HG02840 (cell line): ENCODE results near the gene GDF2.

ENCODE experiments used
- ATAC-seq: cut with Tn5 transposase; IDR thresholded peaks from one replicate; pipeline ENCODE4 v1.9.1; 2021; ENCODE audit warnings: mild to moderate bottlenecking, moderate library complexity, moderate number of reproducible peaks; ENCODE audit not compliant: unreplicated experiment, low FRiP score

The GDF2 gene

GRCh38 chr10:47311193-47311931 is 10.9 kb upstream of the GDF2 start:
- ATAC-seq, result no peak

GRCh38 chr10:47311932-47312662 is 10.2 kb upstream of the GDF2 start:
- ATAC-seq, result no peak

- ATAC-seq, result no peak
Measured at GRCh38 chr10:47312663-47312995, 9.6 kb upstream of the GDF2 start.

- no peak for ATAC-seq
Measured at GRCh38 chr10:47314416-47314970, 7.8 kb upstream of the GDF2 start.

- no peak for ATAC-seq
Measured at GRCh38 chr10:47315421-47315820, 6.8 kb upstream of the GDF2 start.

GRCh38 chr10:47316131-47316530 is 6.1 kb upstream of the GDF2 start:
- ATAC-seq, result no peak

GRCh38 chr10:47317251-47317650 is 5.0 kb upstream of the GDF2 start:
- no peak for ATAC-seq

GRCh38 chr10:47318706-47319105 is 3.5 kb upstream of the GDF2 start:
- ATAC-seq, result no peak

- ATAC-seq, result no peak
Measured at GRCh38 chr10:47319784-47320183, 2.5 kb upstream of the GDF2 start.

GRCh38 chr10:47320812-47321211 is 1.4 kb upstream of the GDF2 start:
- no peak for ATAC-seq

- no peak for ATAC-seq
Measured at GRCh38 chr10:47321521-47322195, 596 bp upstream of the GDF2 start.

- ATAC-seq, result no peak
Measured at GRCh38 chr10:47323087-47323486, 833 bp downstream of the GDF2 start.

- ATAC-seq, result no peak
Measured at GRCh38 chr10:47323636-47324296, 1.5 kb downstream of the GDF2 start.

- no peak for ATAC-seq
Measured at GRCh38 chr10:47325303-47326291, 3.3 kb downstream of the GDF2 start.

- ATAC-seq, result no peak
Measured at GRCh38 chr10:47326306-47326926, 4.2 kb downstream of the GDF2 start.

- no peak for ATAC-seq
Measured at GRCh38 chr10:47326927-47327330, 4.7 kb downstream of the GDF2 start.

GRCh38 chr10:47329855-47330254 is 7.6 kb downstream of the GDF2 start:
- no peak for ATAC-seq

GRCh38 chr10:47330366-47330765 is 8.1 kb downstream of the GDF2 start:
- ATAC-seq, result no peak

GRCh38 chr10:47330804-47331203 is 8.6 kb downstream of the GDF2 start:
- ATAC-seq, result no peak
